GM12891 (cell line): ENCODE data around the gene MRGPRG.

Source experiments
- PAX5 ChIP-seq: IDR thresholded peaks from 2 replicates; pipeline ENCODE4 v1.6.1; 2011; ENCODE audit warnings: low read length, moderate library complexity, mild to moderate bottlenecking; ENCODE audit not compliant: insufficient read depth, severe bottlenecking
- POLR2A ChIP-seq: IDR thresholded peaks from 2 replicates; pipeline ENCODE4 v1.6.1; 2011; ENCODE audit warnings: low read depth, low read length, control low read depth
- POLR2AphosphoS5 ChIP-seq: IDR thresholded peaks from 2 replicates; pipeline ENCODE4 v1.6.1; 2011; ENCODE audit warnings: low read depth, low read length, control low read depth
- POU2F2 ChIP-seq: IDR thresholded peaks from 2 replicates; pipeline ENCODE4 v1.6.1; 2011; ENCODE audit warnings: low read depth, mild to moderate bottlenecking, control low read depth, low read length, moderate library complexity
- SPI1 ChIP-seq: IDR thresholded peaks from 2 replicates; pipeline ENCODE4 v1.6.1; 2011; ENCODE audit warnings: low read depth, low read length, control low read depth
- TAF1 ChIP-seq: IDR thresholded peaks from 2 replicates; pipeline ENCODE4 v1.6.1; 2011; ENCODE audit warnings: low read depth, low read length, control low read depth

- TF ChIP-seq PAX5 = no peak
- TF ChIP-seq POLR2A = no peak
- no peak for TF ChIP-seq TAF1
- no peak for TF ChIP-seq POLR2AphosphoS5
- TF ChIP-seq SPI1 = no peak
- TF ChIP-seq POU2F2 = no peak
These were observed 26.5 kb upstream of the MRGPRG start for GRCh38 chr11:3245071-3245470.
